Kidney epithelial cell (primary cell): ENCODE measurements around the gene ZNF697. TPM values are rescaled to one million over a fixed set of nuclear protein-coding genes. Genes with fewer than 3 reads are reported as not detected.
"Not testable (repeated sequence)": the region's sequence is repeated elsewhere in the genome, so short reads cannot be mapped to it uniquely, and the experiment has no call there.

Experiments
- DNase-seq: peaks from one replicate; pipeline ENCODE4 v3.0.0-alpha.2; 2010; ENCODE audit warnings: low read depth
- H3K27me3 ChIP-seq: 2 replicates; pipeline ENCODE4 v1.6.0; 2011; ENCODE audit warnings: low read length; ENCODE audit not compliant: control insufficient read depth, insufficient read depth
- H3K36me3 ChIP-seq: 2 replicates; pipeline ENCODE4 v1.5.1; 2011; ENCODE audit warnings: low read length; ENCODE audit not compliant: control insufficient read depth, insufficient read depth
- H3K4me3 ChIP-seq: 2 replicates; pipeline ENCODE4 v1.5.1; 2011; ENCODE audit warnings: low read depth, mild to moderate bottlenecking, control low read depth, low read length
- total RNA-seq: library from RNA; depleted of rRNA; stranded (reverse); fragments of >200 nt; gene quantifications from 2 replicates; pipeline ENCODE4 v1.2.3, GENCODE V29; 2015
- TF ChIP-seq, protein P1 (sequence below): IDR thresholded peaks from 2 replicates; pipeline ENCODE4 v1.5.1; 2011; ENCODE audit warnings: mild to moderate bottlenecking, moderate library complexity, low read length, control low read depth, inconsistent platforms; ENCODE audit not compliant: insufficient read depth, poor library complexity, severe bottlenecking

ZNF697 gene
- total RNA-seq, 1 donor from 2014 or later, result 22.4 TPM

DNA sequence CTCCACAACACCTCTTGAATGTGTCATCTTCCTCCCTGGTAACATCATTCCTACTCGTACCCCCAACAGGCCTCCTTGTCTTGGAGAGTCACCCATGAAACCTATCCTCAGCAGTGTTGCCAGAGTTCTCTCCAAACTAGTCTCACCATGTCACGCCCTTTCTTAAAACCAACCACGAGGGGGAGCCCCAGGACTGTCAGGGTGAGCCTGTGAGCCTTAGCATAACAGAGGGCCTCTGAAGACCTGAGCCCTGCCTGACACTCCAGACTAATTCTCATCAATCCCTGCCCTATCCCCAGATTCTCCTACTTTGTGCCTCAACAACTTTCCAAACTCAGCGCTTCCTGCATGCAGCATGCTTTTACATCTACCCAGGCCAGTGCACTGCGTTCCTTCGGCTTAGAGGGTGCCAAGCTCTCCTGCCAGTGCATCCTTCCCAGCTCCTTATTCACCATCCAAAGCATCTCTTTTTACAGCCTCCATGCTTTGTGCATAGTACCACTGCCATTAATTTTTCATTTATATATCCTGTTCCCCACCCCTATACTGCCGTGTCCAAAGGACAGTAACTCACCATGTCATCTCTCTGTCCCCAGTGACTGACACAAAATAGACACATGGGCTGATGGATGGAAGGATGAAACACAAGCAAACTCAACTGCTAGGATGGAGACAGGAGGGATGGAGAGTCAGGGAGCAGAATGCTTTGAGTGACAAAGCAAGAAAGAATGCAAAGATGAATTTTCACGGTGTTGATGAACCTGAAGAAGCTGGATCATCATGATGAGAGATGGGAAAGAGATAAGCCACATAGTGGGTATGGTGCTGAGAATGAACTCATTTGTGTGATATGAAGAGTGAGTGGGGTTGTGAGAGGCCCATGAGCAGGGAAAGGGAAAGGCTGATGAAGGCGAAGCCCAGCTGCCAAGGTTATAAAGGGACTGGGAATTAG lies 34.0 kb downstream of the ZNF697 start:
- no peak for DNase-seq
- Histone ChIP-seq H3K36me3 (no peaks in the 10 kb centered on the region), H3K4me3 (no peak overlapping the region), H3K27me3 (no peaks in the 10 kb centered on the region)
- TF ChIP-seq, protein P1, sequence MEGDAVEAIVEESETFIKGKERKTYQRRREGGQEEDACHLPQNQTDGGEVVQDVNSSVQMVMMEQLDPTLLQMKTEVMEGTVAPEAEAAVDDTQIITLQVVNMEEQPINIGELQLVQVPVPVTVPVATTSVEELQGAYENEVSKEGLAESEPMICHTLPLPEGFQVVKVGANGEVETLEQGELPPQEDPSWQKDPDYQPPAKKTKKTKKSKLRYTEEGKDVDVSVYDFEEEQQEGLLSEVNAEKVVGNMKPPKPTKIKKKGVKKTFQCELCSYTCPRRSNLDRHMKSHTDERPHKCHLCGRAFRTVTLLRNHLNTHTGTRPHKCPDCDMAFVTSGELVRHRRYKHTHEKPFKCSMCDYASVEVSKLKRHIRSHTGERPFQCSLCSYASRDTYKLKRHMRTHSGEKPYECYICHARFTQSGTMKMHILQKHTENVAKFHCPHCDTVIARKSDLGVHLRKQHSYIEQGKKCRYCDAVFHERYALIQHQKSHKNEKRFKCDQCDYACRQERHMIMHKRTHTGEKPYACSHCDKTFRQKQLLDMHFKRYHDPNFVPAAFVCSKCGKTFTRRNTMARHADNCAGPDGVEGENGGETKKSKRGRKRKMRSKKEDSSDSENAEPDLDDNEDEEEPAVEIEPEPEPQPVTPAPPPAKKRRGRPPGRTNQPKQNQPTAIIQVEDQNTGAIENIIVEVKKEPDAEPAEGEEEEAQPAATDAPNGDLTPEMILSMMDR, result peak; percentile 68

DNA sequence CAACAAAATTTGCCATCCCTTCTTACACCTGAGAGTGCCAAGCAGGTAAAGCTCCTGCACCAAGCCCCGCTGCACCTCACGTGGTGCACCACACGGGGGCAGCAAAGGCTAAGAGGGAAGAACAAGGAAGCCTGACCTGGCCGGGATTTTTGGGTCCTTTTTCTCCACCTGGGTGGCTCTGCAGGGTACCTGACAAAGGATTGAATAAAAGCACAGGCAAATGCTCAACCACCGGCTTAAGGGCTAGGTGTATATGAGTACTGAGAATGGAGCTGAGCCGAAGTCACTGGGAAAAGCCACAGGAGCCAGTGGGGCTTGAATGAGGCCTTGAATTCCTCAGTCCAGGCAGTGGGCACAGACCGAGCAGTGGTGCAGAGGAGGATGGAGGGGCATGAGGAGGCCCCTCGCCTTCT lies 36.4 kb downstream of the ZNF697 start:
- Histone ChIP-seq H3K4me3 (no peak overlapping the region), H3K27me3 (no peaks in the 10 kb centered on the region), H3K36me3 (no peaks in the 10 kb centered on the region)
- TF ChIP-seq, protein P1, result peak; percentile 97
- DNase-seq, result no peak

DNA sequence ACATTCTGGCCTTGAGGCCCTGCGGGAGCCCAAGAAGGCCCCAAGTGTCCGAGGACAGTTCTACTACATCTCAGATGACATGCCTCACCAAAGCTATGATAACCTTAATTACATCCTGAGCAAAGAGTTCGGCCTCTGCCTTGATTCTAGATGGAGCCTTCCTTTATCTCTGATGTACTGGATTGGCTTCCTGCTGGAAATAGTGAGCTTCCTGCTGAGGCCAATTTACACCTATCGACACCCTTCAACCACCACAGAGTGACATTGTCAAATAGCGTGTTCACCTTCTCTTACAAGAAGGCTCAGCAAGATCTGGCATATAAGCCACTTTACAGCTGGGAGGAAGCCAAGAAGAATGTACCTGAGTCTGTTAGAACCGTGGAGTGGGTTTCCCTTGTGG lies 39.2 kb downstream of the ZNF697 start:
- H3K36me3 ChIP-seq, DNase-seq: not testable (repeated sequence)

DNA sequence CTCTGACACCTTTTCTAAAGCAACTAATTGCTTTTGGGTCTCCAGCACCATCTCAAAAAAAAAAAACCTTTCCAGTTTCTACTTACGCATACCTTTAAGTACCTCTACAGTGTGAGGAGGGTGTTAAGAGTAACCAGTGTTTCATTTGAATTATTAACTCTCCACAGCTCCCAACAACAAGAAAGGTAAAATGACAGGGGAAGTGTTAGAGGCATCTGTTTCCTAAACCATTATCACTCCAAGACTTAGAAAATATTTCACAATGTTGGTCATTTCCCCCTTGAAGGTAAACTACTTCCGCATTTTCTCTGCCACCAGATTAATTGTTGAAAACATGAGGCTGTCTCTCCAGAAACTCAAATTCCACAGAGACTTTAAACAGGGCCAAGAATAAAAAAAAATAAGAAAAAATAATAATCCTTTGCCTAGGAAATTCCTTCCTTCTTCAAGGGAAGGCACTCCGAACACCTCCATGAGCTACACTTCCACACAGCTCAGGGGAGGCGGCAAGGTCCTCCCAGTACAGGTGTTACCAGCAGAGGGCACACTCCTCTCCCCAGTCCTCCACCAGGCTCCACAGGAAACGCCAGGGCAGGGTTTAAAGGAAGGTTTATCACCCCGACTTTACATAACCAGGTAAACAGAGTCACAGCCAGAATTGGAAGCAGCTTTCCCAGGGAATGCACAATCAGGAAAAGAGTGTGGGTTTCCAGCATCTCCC lies 40.8 kb downstream of the ZNF697 start:
- not testable (repeated sequence) for DNase-seq, H3K36me3 ChIP-seq, H3K27me3 ChIP-seq

More for the DNA sequence above, 39.2 kb downstream of the ZNF697 start:
- H3K27me3 ChIP-seq, H3K4me3 ChIP-seq: not testable (repeated sequence)

DNA sequence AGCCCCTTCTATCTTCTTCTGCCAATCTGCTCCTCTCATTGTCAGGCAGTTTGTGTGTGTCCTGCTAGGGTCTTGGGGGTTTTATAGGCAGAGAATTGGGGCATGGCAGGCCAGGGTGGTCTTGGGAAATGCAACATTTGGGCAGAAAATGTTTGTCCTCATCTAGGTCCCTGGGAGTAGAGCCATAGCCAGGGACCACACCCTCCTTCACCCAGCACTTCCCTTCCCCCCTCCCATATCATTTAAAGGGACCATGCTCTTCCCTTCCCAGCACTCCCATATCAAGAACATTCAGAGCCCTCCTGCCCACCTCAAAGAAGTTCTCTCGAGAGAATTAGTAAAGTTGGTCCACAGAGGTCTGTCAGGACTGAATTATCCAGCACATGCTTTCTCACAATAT lies 41.7 kb downstream of the ZNF697 start:
- no peak for DNase-seq
- no peak overlapping the region for H3K4me3 ChIP-seq
- H3K27me3 ChIP-seq, result no peaks in the 10 kb centered on the region
- no peaks in the 10 kb centered on the region for H3K36me3 ChIP-seq
- TF ChIP-seq, protein P1, result no peak

More for the DNA sequence above, 40.8 kb downstream of the ZNF697 start:
- H3K4me3 ChIP-seq, result not testable (repeated sequence)

DNA sequence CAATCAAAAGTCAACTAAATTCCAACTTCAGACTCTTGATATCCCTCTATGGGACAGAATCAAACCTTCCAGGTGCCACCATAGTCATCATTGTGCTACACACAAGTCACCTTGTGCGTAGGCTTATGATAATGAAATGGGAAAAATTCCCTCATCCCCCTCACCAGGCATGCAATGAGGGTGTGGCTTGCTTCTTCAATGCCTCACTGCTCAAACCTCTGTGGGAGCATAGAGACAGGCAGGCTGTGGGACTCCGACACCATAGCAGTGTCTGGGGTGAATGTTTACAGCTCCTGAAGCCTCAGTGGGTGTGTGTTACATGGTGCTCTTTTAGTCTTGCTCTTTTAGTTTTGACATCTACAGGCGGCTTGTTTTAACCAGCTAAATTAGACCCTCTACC lies 42.4 kb downstream of the ZNF697 start:
- Histone ChIP-seq H3K4me3 (no peak overlapping the region), H3K27me3 (no peaks in the 10 kb centered on the region), H3K36me3 (no peaks in the 10 kb centered on the region)
- DNase-seq, result no peak
- TF ChIP-seq, protein P1, result no peak

DNA sequence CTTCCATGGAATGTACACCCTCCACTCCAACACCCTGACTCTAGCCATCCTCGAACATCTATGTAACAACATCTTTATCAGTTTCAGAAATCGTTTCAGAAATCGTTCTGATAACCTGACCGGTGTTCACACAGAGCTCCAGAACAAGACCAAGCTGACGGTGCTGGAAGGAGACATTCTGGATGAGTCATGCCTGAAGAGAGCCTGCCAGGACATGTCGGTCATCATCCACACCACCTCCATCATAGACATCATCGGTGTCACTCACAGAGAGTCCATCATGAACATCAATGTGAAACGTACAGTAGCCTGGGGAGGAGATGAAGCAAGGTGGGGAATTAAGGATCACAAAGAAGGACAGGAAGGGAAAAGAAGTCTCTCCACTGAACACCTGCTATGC lies 43.0 kb downstream of the ZNF697 start:
- not testable (repeated sequence) for H3K4me3 ChIP-seq, H3K27me3 ChIP-seq, H3K36me3 ChIP-seq, DNase-seq
